T47D (cell line): ENCODE results near the gene BTBD10.

Experiments
- DNase-seq, 2 experiments: peaks; one replicate each; pipeline versions ENCODE4 v3.0.0 to v3.0.0-alpha.2; 2011 to 2012; ENCODE audit warnings: low read depth in 1 of 2, low spot score in 1 of 2
- JUND ChIP-seq: IDR thresholded peaks from 2 replicates; pipeline ENCODE4 v1.6.1; 2012; ENCODE audit warnings: low read depth
- in situ Hi-C: cut with HindIII; loops from 2 replicates; pipeline ENCODE4 v1.10.0; 2016; ENCODE audit warnings: low sequenced_read_pairs, low pct_unique_long_range_greater_than_20kb

BTBD10 gene

GRCh38 chr11:13338427-13339069 lies 124.5 kb downstream of the BTBD10 start:
- in situ Hi-C loops, result no loop called here
- DNase-seq, result no peak
- no peak for TF ChIP-seq JUND

GRCh38 chr11:13338019-13338426 lies 125.0 kb downstream of the BTBD10 start:
- in situ Hi-C loops, result no loop called here
- no peak for TF ChIP-seq JUND
- no peak for DNase-seq
